OCI-LY3 (cell line): Measurements from ENCODE around the gene TPD52L2.

Source experiments
- H2AFZ ChIP-seq: fragments of 200-600, 300-600 bp; shearing (Covaris generic); 2 replicates; pipeline ENCODE4 v1.6.0; 2014; ENCODE audit warnings: antibody characterized with exemption, low read depth, low read length
- H3K27ac ChIP-seq: fragments of 200-600, 300-600 bp; sonication (generic); 2 replicates; pipeline ENCODE4 v1.5.1; 2014; ENCODE audit warnings: mild to moderate bottlenecking, low read length, moderate library complexity, mixed read lengths
- H3K27me3 ChIP-seq: fragments of 200-600, 300-600 bp; sonication (generic); 2 replicates; pipeline ENCODE4 v1.6.1; 2014; ENCODE audit warnings: low read depth, low read length, mixed read lengths
- H3K36me3 ChIP-seq: fragments of 200-600, 300-600 bp; sonication (generic); replicated peaks from 2 replicates; pipeline ENCODE3; 2014; ENCODE audit warnings: low read depth, low read length, mixed read lengths
- H3K4me1 ChIP-seq: fragments of 300-600, 200-600 bp; sonication (generic); 2 replicates; pipeline ENCODE4 v1.6.1; 2014; ENCODE audit warnings: low read length, mixed read lengths
- H3K4me2 ChIP-seq: fragments of 200-600, 300-600 bp; sonication (generic); 2 replicates; pipeline ENCODE4 v1.6.1; 2014; ENCODE audit warnings: low read length, mixed read lengths
- H3K4me3 ChIP-seq: fragments of 300-600, 200-600 bp; sonication (generic); 2 replicates; pipeline ENCODE4 v1.5.1; 2014; ENCODE audit warnings: antibody characterized with exemption, mild to moderate bottlenecking, low read length, moderate library complexity
- H3K79me2 ChIP-seq: fragments of 300-600, 200-600 bp; shearing (Covaris generic); 2 replicates; pipeline ENCODE4 v1.6.1; 2014; ENCODE audit warnings: mild to moderate bottlenecking, low read length, mixed read lengths
- H3K9ac ChIP-seq: fragments of 300-600, 200-600 bp; shearing (Covaris generic); 2 replicates; pipeline ENCODE4 v1.6.0; 2014; ENCODE audit warnings: mild to moderate bottlenecking, low read length, moderate library complexity
- H3K9me3 ChIP-seq: fragments of 200-600, 300-600 bp; shearing (Covaris generic); 2 replicates; pipeline ENCODE4 v1.6.1; 2014; ENCODE audit warnings: low read length, mixed read lengths; ENCODE audit not compliant: insufficient read depth
- H4K20me1 ChIP-seq: fragments of 200-600, 300-600 bp; sonication (generic); 2 replicates; pipeline ENCODE4 v1.6.1; 2016; ENCODE audit warnings: low read length, mixed read lengths; ENCODE audit not compliant: insufficient read depth
- CTCF ChIP-seq: fragments of 200-600, 300-600 bp; sonication (generic); IDR thresholded peaks from 2 replicates; pipeline ENCODE4 v1.5.1; 2014; ENCODE audit warnings: antibody characterized with exemption, low read length, low read depth
- EZH2phosphoT487 ChIP-seq: fragments of 200-600 bp; shearing (Covaris generic); IDR thresholded peaks from 2 replicates; pipeline ENCODE4 v1.6.1; 2018; ENCODE audit warnings: antibody characterized with exemption, mixed run types, low read depth

The TPD52L2 gene

GRCh38 chr20:63898882-63899558 is 34.0 kb downstream of the TPD52L2 start:
- Histone ChIP-seq H2AFZ (no peak overlapping the region), H3K27ac (no peak overlapping the region), H3K9ac (no peak overlapping the region), H4K20me1 (peaks cover 62% of the 10 kb centered on the region), H3K4me1 (peaks cover 8% of the 10 kb centered on the region), H3K9me3 (no peaks in the 10 kb centered on the region), H3K27me3 (no peaks in the 10 kb centered on the region), H3K36me3 (peaks cover 18% of the 10 kb centered on the region), H3K4me3 (no peak overlapping the region), H3K79me2 (peaks cover 87% of the 10 kb centered on the region), H3K4me2 (no peak overlapping the region)
- TF ChIP-seq EZH2phosphoT487 (no peak), CTCF (no peak)

DNA sequence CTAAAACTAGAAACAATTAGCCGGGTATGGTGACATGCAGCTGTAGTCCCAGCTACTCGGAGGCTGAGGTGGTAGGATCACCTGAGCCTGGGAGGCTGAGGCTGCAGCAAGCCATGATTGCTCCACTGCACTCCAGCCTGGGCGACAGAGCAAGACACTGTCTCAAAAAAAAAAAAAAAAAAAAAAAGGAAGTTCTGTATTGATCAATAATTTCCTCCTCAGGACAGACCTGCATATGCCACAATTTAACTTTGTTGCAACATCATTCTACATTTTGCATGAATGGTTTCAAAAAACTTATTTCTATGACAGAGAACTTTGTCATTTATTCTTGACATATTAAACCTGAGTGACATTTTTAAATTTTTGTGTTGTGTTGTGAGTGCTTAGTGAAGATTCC is 35.3 kb downstream of the TPD52L2 start:
- Histone ChIP-seq H3K27me3 (no peaks in the 10 kb centered on the region), H3K4me2 (no peak overlapping the region), H3K9ac (no peak overlapping the region), H3K4me1 (peaks cover 8% of the 10 kb centered on the region), H2AFZ (no peak overlapping the region), H3K36me3 (peaks cover 18% of the 10 kb centered on the region), H3K4me3 (no peak overlapping the region), H3K9me3 (no peaks in the 10 kb centered on the region), H3K79me2 (peaks cover 99% of the 10 kb centered on the region), H3K27ac (no peak overlapping the region), H4K20me1 (peaks cover 71% of the 10 kb centered on the region)
- no peak for TF ChIP-seq CTCF
- TF ChIP-seq EZH2phosphoT487 = no peak

DNA sequence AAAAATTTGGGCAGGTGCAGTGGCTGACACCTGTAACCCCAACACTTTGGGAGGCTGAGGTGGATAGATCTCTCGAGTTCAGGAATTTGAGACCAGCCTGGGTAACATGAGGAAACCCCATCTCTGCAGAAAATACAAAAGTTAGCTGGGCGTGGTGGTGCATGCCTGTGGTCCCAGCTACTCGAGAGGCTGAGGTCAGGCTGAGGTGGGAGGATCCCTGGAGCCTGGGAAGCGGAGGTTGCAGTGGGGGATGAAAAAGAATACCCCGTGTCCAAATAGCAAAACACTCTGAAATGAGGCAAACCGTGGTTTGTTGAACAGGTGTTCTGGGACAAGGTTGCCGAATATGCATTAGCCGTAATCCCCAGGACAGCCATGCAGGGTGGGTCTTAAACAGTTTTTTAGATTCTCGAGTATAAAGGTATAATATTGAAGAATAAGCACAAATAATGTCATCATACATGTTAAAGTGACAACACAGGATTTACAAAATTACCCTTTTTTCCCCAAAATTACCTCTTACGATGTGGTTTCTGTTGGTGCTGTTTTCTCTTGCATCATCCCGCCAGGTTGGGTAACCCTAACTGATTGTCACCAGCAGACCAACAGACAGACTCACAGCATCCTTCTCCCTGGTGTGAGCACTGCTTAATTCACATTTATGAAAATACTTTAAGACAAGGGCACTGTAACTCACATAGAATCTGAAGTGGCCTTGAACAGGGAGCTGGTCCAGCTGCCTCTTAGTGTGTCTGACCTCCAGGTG is 38.9 kb downstream of the TPD52L2 start:
- H2AFZ ChIP-seq = no peak overlapping the region
- no peaks in the 10 kb centered on the region for H3K4me1 ChIP-seq
- H3K4me3 ChIP-seq = no peak overlapping the region
- peaks cover 98% of the 10 kb centered on the region for H3K79me2 ChIP-seq
- no peaks in the 10 kb centered on the region for H3K27me3 ChIP-seq
- H3K9ac ChIP-seq = no peak overlapping the region
- H4K20me1 ChIP-seq = peaks cover 57% of the 10 kb centered on the region
- H3K27ac ChIP-seq = no peak overlapping the region
- peaks cover 6% of the 10 kb centered on the region for H3K36me3 ChIP-seq
- no peaks in the 10 kb centered on the region for H3K9me3 ChIP-seq
- no peak overlapping the region for H3K4me2 ChIP-seq
- no peak for TF ChIP-seq EZH2phosphoT487
- no peak for TF ChIP-seq CTCF

GRCh38 chr20:63908008-63908682 is 43.1 kb downstream of the TPD52L2 start:
- Histone ChIP-seq H3K36me3 (no peaks in the 10 kb centered on the region), H3K79me2 (peaks cover 98% of the 10 kb centered on the region), H3K27ac (no peak overlapping the region), H3K4me1 (no peaks in the 10 kb centered on the region), H2AFZ (no peak overlapping the region), H3K27me3 (no peaks in the 10 kb centered on the region), H3K4me2 (no peak overlapping the region), H3K4me3 (no peak overlapping the region), H4K20me1 (peaks cover 70% of the 10 kb centered on the region), H3K9me3 (no peaks in the 10 kb centered on the region), H3K9ac (no peak overlapping the region)
- TF ChIP-seq EZH2phosphoT487 (no peak), CTCF (no peak)
